K562 (cell line): Measurements from ENCODE around the gene ANTKMT. TPM values are rescaled to one million over a fixed set of nuclear protein-coding genes. Genes with fewer than 3 reads are reported as not detected.

ENCODE experiments used
- ATAC-seq: fragments of 200-7000 bp; cut with Tn5 transposase; 3 replicates; pipeline ENCODE4 v1.9.1; 2020; ENCODE audit warnings: moderate library complexity
- BruUV-seq: library from RNA; stranded (reverse); fragments of 400-500 nt; replicated peaks from 2 replicates; lab custom pipeline; 2021; lab: Mats Ljungman, UMichigan
- CTCF ChIA-PET: fragments of 300-600 bp; formaldehyde crosslinking; extraction: SDS; loops from one replicate; lab custom pipeline; 2021; ENCODE audit warnings: low intra/inter-chr PET ratio; lab: Yijun Ruan, JAX
- POLR2A ChIA-PET: fragments of 300-600, 350-650 bp; sonication (Branson Sonifier 250); formaldehyde crosslinking; extraction: SDS; loops from one replicate; lab custom pipeline; 2021; ENCODE audit warnings: antibody characterized with exemption, inconsistent platforms; lab: Yijun Ruan, JAX
- DNase-seq, 4 experiments: peaks; one replicate each; pipeline versions ENCODE4 v3.0.0 to v3.0.0-alpha.2; 2011 to 2018; ENCODE audit warnings: low spot score in 3 of 4, mixed read lengths in 3 of 4; ENCODE audit errors: extremely low read depth in 1 of 4
- FAIRE-seq: peaks from 2 replicates; lab custom pipeline; 2011; peaks lifted over from hg19 to GRCh38; lab: Jason Lieb, UNC
- H2AFZ ChIP-seq: 2 replicates; pipeline ENCODE4 v1.6.0; 2011; ENCODE audit warnings: low read depth, low read length, control low read depth, inconsistent platforms
- H3K27ac ChIP-seq: fragments of 200-600 bp; 3 replicates; pipeline ENCODE4 v1.8.0; 2011; ENCODE audit warnings: low read depth, mild to moderate bottlenecking, control low read depth, inconsistent platforms, low read length, moderate library complexity, mixed read lengths; ENCODE audit errors: extremely low read depth
- H3K27me3 ChIP-seq, 2 experiments: fragments of 300-600 bp in 1 of 2; 2 replicates in 1 of 2; 3 replicates in 1 of 2; pipeline versions ENCODE4 v1.6.0 to v1.8.0; 2011; ENCODE audit warnings: inconsistent platforms in 2 of 2, low read length in 2 of 2, mild to moderate bottlenecking in 1 of 2, mixed read lengths in 1 of 2, moderate library complexity in 1 of 2; ENCODE audit not compliant: control insufficient read depth in 2 of 2, insufficient read depth in 2 of 2
- H3K36me3 ChIP-seq: fragments of 300-600 bp; 3 replicates; pipeline ENCODE4 v1.8.0; 2011; ENCODE audit warnings: mild to moderate bottlenecking, low read length, inconsistent platforms; ENCODE audit not compliant: control insufficient read depth, insufficient read depth
- H3K4me1 ChIP-seq, 2 experiments: fragments of 200-600 bp in 1 of 2; replicated peaks in 1 of 2; 2 replicates in 1 of 2; 3 replicates in 1 of 2; pipeline versions ENCODE4 v1.5.1 to v1.8.0; 2011; ENCODE audit warnings: inconsistent platforms in 2 of 2, low read length in 2 of 2, mild to moderate bottlenecking in 1 of 2, mixed read lengths in 1 of 2, moderate library complexity in 1 of 2; ENCODE audit not compliant: control insufficient read depth in 2 of 2, insufficient read depth in 2 of 2
- H3K4me2 ChIP-seq: 2 replicates; pipeline ENCODE4 v1.6.1; 2011; ENCODE audit warnings: low read length, control low read depth, inconsistent platforms, mixed read lengths; ENCODE audit not compliant: insufficient read depth
- H3K4me3 ChIP-seq: fragments of 200-600 bp; sonication (generic), shearing (Covaris generic); 2 replicates; pipeline ENCODE4 v1.5.1; 2016; ENCODE audit warnings: control low read depth, inconsistent platforms
- H3K79me2 ChIP-seq: fragments of 200-600 bp; 3 replicates; pipeline ENCODE4 v1.8.0; 2011; ENCODE audit warnings: low read length, inconsistent platforms; ENCODE audit not compliant: control insufficient read depth, insufficient read depth
- H3K9ac ChIP-seq, 2 experiments: 2 replicates each; pipeline versions ENCODE4 v1.6.0 to v1.6.1; 2011; ENCODE audit warnings: low read depth in 2 of 2, low read length in 2 of 2, control low read depth in 1 of 2, inconsistent platforms in 1 of 2, mild to moderate bottlenecking in 1 of 2, mixed read lengths in 1 of 2; ENCODE audit not compliant: insufficient read depth in 1 of 2
- H3K9me1 ChIP-seq: one replicate; pipeline ENCODE4 v1.6.0; 2011; ENCODE audit warnings: inconsistent platforms, mild to moderate bottlenecking, low read length, moderate library complexity; ENCODE audit not compliant: control insufficient read depth, insufficient read depth
- H3K9me3 ChIP-seq: replicated peaks from 2 replicates; pipeline ENCODE4 v1.5.1; 2011; ENCODE audit warnings: low read depth, low read length, inconsistent platforms; ENCODE audit not compliant: control insufficient read depth, insufficient read depth
- H4K20me1 ChIP-seq: replicated peaks from 2 replicates; pipeline ENCODE4 v1.6.1; 2011; ENCODE audit warnings: low read length, inconsistent platforms, mixed read lengths; ENCODE audit not compliant: control insufficient read depth, insufficient read depth
- ATF1 ChIP-seq, 2 experiments: fragments of 450-650 bp in 1 of 2; IDR thresholded peaks; 2 replicates each; pipeline ENCODE4 v1.6.1; 2016; ENCODE audit warnings: missing compliant biosample characterization in 1 of 2, missing genetic modification characterization in 1 of 2
- FOSL1 ChIP-seq: fragments of 200-800 bp; sonication (Bioruptor generic); conservative IDR thresholded peaks from 2 replicates; pipeline ENCODE4 v1.6.1; 2016; ENCODE audit warnings: missing genetic modification characterization, missing compliant biosample characterization
- ILK ChIP-seq: fragments of 450-650 bp; IDR thresholded peaks from 2 replicates; pipeline ENCODE4 v1.6.1; 2016; ENCODE audit warnings: missing genetic modification characterization, low read depth, mild to moderate bottlenecking, missing compliant biosample characterization, moderate library complexity, borderline replicate concordance
- KAT8 ChIP-seq: fragments of 450-650 bp; IDR thresholded peaks from 2 replicates; pipeline ENCODE4 v1.6.1; 2016; ENCODE audit warnings: low read depth, mild to moderate bottlenecking
- KDM5B ChIP-seq: fragments of 200-600 bp; sonication (generic); IDR thresholded peaks from 2 replicates; pipeline ENCODE4 v1.6.1; 2012; ENCODE audit warnings: low read depth, mild to moderate bottlenecking, moderate library complexity, low read length, control low read depth, inconsistent platforms; ENCODE audit not compliant: insufficient replicate concordance
- NRF1 ChIP-seq, 2 experiments: fragments of 450-650 bp; IDR thresholded peaks in 1 of 2; conservative IDR thresholded peaks in 1 of 2; 2 replicates each; pipeline ENCODE4 v1.6.1; 2014; ENCODE audit warnings: mild to moderate bottlenecking in 2 of 2
- PCBP1 ChIP-seq: fragments of 200-400 bp; formaldehyde crosslinking; IDR thresholded peaks from 2 replicates; pipeline ENCODE4 v1.6.1; 2018; ENCODE audit warnings: mild to moderate bottlenecking, low read depth, low read length; ENCODE audit not compliant: poor library complexity, severe bottlenecking
- RBBP5 ChIP-seq: fragments of 200-600 bp; sonication (generic); IDR thresholded peaks from 2 replicates; pipeline ENCODE4 v1.6.1; 2012; ENCODE audit warnings: borderline replicate concordance, mild to moderate bottlenecking, low read length, control low read depth, inconsistent platforms; ENCODE audit not compliant: insufficient read depth, poor library complexity, severe bottlenecking
- SMARCC2 ChIP-seq: fragments of 450-650 bp; IDR thresholded peaks from 2 replicates; pipeline ENCODE4 v1.6.1; 2017; ENCODE audit warnings: antibody characterized with exemption, moderate library complexity, mild to moderate bottlenecking, low read depth
- TAF15 ChIP-seq: fragments of 200-400 bp; formaldehyde crosslinking; IDR thresholded peaks from 2 replicates; pipeline ENCODE4 v1.6.1; 2017; ENCODE audit warnings: mild to moderate bottlenecking, low read depth, low read length, moderate library complexity
- ZNF146 ChIP-seq: IDR thresholded peaks from one replicate; pipeline ENCODE4 v1.6.1; 2018; ENCODE audit warnings: missing compliant biosample characterization; ENCODE audit not compliant: unreplicated experiment
- WGBS: fragments of 100-300 bp; shearing (Covaris generic); methylation state at CpG from one replicate; pipeline ENCODE4 v1.1.6; 2016; ENCODE audit warnings: low coverage, mixed read lengths; ENCODE audit not compliant: insufficient coverage; ENCODE audit errors: missing lambda C conversion rate; 5-methylcytosine and 5-hydroxymethylcytosine counted together
- in situ Hi-C: fragments of 300-500 bp; cut with MboI; formaldehyde crosslinking; loops from 4 replicates; pipeline ENCODE4 v1.15.0; 2018; ENCODE audit warnings: inconsistent platforms, mixed read lengths
- intact Hi-C: fragments of 100-400 bp; cut with micrococcal nuclease; formaldehyde crosslinking; loops from 2 replicates; pipeline ENCODE4 v1.14.2; 2022
- polyA plus RNA-seq, 8 experiments: library from polyadenylated mRNA; depleted of rRNA in 4 of 8; stranded (reverse) in 5 of 8; unstranded in 3 of 8; fragments of >200 nt; fragmentation: Nextera tagmentation in 2 of 8; fragmentation: Illumina TruSeq in 1 of 8; extraction: Ambion mirVana in 2 of 8; extraction: Trizol in 1 of 8; gene quantifications; 2 replicates each; pipeline versions ENCODE4 v1.2.1 to v1.2.3, GENCODE V29; 2011 to 2014; ENCODE audit warnings: inconsistent platforms in 1 of 8, missing spikeins in 1 of 8
- total RNA-seq, 7 experiments: library from RNA; depleted of rRNA in 6 of 7; stranded (reverse); fragments of >200 nt in 6 of 7; fragmentation: Illumina TruSeq in 2 of 7; extraction: Trizol in 2 of 7; gene quantifications; 2 replicates each; pipeline versions ENCODE4 v1.2.1 to v1.2.3, GENCODE V29; 2011 to 2021; ENCODE audit warnings: low replicate concordance in 1 of 7
- TF ChIP-seq, protein P1 (sequence below): sonication (generic); formaldehyde crosslinking; IDR thresholded peaks from 2 replicates; pipeline ENCODE4 v1.8.0; 2023; ENCODE audit warnings: missing genetic modification reagents, mild to moderate bottlenecking, borderline replicate concordance
- TF ChIP-seq, protein P2 (sequence below): fragments of 450-650 bp; formaldehyde crosslinking; IDR thresholded peaks from 2 replicates; pipeline ENCODE4 v1.4.0; 2022; ENCODE audit warnings: missing genetic modification characterization
- TF ChIP-seq, protein P3 (sequence below): fragments of 250-450 bp; sonication (Bioruptor Pico); IDR thresholded peaks from 2 replicates; pipeline ENCODE4 v1.5.0; 2020; ENCODE audit warnings: mild to moderate bottlenecking

The ANTKMT gene
- total and polyA plus RNA-seq, 9 of the 15 experiments (the other 6 are each of a cell fraction or from before 2014, with no cell fraction given) = 0.58 to 217 (median 19.1) TPM

DNA sequence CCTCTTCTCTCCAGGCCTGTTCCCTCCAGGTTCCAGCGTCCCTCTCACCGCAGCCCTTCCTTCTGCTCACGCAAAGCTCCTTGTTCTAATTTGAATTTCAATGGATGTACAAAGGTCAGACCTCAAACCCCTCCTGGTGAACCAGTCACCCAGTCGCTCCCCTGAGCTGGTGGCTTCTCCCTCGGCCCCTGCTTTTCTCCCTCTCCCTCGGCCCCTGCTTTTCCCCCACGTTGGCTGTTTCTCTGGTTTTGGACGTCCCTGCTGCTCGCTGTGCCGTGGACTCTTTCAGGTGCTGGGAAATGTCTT is 31.0 kb downstream of the ANTKMT start:
- Histone ChIP-seq H2AFZ (peak overlapping the region; percentile 55), H3K9me1 (no peaks in the 10 kb centered on the region), H3K4me1 (peaks cover 6 to 18% of the 10 kb centered on the region in 2 experiments; a peak in 3 of 5 replicates), H3K27ac (no peak overlapping the region), H3K4me3 (no peak overlapping the region), H3K9ac (peak overlapping the region in 1 of 2 experiments; percentile 48; a peak in 1 of 4 replicates), H3K27me3 (no peaks in the 10 kb centered on the region), H3K4me2 (no peak overlapping the region), H3K79me2 (no peaks in the 10 kb centered on the region), H3K9me3 (no peaks in the 10 kb centered on the region), H3K36me3 (no peaks in the 10 kb centered on the region), H4K20me1 (no peaks in the 10 kb centered on the region)
- FAIRE-seq (no peak), ATAC-seq (no peak), DNase-seq (no peak)
- BruUV-seq = no TSS peak
- ChIA-PET POLR2A (interaction anchor here (0.6 to 1.4 kb wide), 3 partner anchors 11 to 345 kb away, joined by 3 to 5 read pairs (median 3); partner anchors contain the start of gene CIAO3), CTCF (no interaction called here)
- intact Hi-C loops (no loop called here), in situ Hi-C loops (no loop called here)
- 32% methylated on average over 10 of the region's 10 CpGs for WGBS
- no peak for TF ChIP-seq RBBP5
- TF ChIP-seq, protein P1, sequence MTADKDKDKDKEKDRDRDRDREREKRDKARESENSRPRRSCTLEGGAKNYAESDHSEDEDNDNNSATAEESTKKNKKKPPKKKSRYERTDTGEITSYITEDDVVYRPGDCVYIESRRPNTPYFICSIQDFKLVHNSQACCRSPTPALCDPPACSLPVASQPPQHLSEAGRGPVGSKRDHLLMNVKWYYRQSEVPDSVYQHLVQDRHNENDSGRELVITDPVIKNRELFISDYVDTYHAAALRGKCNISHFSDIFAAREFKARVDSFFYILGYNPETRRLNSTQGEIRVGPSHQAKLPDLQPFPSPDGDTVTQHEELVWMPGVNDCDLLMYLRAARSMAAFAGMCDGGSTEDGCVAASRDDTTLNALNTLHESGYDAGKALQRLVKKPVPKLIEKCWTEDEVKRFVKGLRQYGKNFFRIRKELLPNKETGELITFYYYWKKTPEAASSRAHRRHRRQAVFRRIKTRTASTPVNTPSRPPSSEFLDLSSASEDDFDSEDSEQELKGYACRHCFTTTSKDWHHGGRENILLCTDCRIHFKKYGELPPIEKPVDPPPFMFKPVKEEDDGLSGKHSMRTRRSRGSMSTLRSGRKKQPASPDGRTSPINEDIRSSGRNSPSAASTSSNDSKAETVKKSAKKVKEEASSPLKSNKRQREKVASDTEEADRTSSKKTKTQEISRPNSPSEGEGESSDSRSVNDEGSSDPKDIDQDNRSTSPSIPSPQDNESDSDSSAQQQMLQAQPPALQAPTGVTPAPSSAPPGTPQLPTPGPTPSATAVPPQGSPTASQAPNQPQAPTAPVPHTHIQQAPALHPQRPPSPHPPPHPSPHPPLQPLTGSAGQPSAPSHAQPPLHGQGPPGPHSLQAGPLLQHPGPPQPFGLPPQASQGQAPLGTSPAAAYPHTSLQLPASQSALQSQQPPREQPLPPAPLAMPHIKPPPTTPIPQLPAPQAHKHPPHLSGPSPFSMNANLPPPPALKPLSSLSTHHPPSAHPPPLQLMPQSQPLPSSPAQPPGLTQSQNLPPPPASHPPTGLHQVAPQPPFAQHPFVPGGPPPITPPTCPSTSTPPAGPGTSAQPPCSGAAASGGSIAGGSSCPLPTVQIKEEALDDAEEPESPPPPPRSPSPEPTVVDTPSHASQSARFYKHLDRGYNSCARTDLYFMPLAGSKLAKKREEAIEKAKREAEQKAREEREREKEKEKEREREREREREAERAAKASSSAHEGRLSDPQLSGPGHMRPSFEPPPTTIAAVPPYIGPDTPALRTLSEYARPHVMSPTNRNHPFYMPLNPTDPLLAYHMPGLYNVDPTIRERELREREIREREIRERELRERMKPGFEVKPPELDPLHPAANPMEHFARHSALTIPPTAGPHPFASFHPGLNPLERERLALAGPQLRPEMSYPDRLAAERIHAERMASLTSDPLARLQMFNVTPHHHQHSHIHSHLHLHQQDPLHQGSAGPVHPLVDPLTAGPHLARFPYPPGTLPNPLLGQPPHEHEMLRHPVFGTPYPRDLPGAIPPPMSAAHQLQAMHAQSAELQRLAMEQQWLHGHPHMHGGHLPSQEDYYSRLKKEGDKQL (CRISPR knock-in tag) = no peak
- TF ChIP-seq ILK (tag) = no peak
- no peak for TF ChIP-seq KDM5B
- TF ChIP-seq KAT8 = no peak
- TF ChIP-seq SMARCC2 = no peak
- TF ChIP-seq TAF15 = no peak
- no peak for TF ChIP-seq ATF1 (CRISPR knock-in tag; IDR thresholded peaks at IDR 0.05)
- no peak for TF ChIP-seq ATF1 (tag; IDR thresholded peaks at IDR 0.05)
- no peak for TF ChIP-seq PCBP1
- TF ChIP-seq NRF1 (conservative IDR thresholded peaks at IDR 0.05 in 1 of 2, IDR thresholded peaks at IDR 0.05 in 1 of 2) = no peak
- no peak for TF ChIP-seq ZNF146 (CRISPR knock-in tag)
- TF ChIP-seq, protein P2, sequence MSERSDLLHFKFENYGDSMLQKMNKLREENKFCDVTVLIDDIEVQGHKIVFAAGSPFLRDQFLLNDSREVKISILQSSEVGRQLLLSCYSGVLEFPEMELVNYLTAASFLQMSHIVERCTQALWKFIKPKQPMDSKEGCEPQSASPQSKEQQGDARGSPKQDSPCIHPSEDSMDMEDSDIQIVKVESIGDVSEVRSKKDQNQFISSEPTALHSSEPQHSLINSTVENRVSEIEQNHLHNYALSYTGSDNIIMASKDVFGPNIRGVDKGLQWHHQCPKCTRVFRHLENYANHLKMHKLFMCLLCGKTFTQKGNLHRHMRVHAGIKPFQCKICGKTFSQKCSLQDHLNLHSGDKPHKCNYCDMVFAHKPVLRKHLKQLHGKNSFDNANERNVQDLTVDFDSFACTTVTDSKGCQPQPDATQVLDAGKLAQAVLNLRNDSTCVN (CRISPR knock-in tag) = no peak
- TF ChIP-seq FOSL1 (tag) = no peak
- TF ChIP-seq, protein P3, sequence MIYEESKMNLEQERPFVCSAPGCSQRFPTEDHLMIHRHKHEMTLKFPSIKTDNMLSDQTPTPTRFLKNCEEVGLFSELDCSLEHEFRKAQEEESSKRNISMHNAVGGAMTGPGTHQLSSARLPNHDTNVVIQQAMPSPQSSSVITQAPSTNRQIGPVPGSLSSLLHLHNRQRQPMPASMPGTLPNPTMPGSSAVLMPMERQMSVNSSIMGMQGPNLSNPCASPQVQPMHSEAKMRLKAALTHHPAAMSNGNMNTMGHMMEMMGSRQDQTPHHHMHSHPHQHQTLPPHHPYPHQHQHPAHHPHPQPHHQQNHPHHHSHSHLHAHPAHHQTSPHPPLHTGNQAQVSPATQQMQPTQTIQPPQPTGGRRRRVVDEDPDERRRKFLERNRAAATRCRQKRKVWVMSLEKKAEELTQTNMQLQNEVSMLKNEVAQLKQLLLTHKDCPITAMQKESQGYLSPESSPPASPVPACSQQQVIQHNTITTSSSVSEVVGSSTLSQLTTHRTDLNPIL (CRISPR knock-in tag) = no peak
